Tibial nerve (tissue), 4 donors: ENCODE results near the gene SNED1. TPM values are rescaled to one million over a fixed set of nuclear protein-coding genes. Genes with fewer than 3 reads are reported as not detected.

ENCODE experiments used
- DNase-seq, 2 donors: peaks; one replicate each; pipeline ENCODE4 v3.0.0-alpha.2; 2019; ENCODE audit warnings: low spot score in 2 of 2
- H3K27ac ChIP-seq, 4 donors: fragments of 200-600 bp; sonication (generic) in 3 of 4; one replicate each; pipeline ENCODE4 v1.5.1; 2017 to 2019; ENCODE audit warnings: mild to moderate bottlenecking in 1 of 4
- H3K27me3 ChIP-seq, 2 donors: fragments of 200-600 bp; sonication (generic) in 1 of 2; one replicate each; pipeline versions ENCODE4 v1.5.1 to v1.6.0; 2017 to 2019
- H3K36me3 ChIP-seq, 3 donors: fragments of 200-600 bp; sonication (generic); one replicate each; pipeline ENCODE4 v1.5.1; 2018 to 2019
- H3K4me1 ChIP-seq, 4 donors: fragments of 200-600 bp; sonication (generic) in 3 of 4; one replicate each; pipeline ENCODE4 v1.5.1; 2017 to 2019
- H3K4me3 ChIP-seq, 4 donors: fragments of 200-600 bp; sonication (generic) in 3 of 4; one replicate each; pipeline ENCODE4 v1.5.1; 2017 to 2019; ENCODE audit warnings: mild to moderate bottlenecking in 1 of 4, moderate library complexity in 1 of 4
- H3K9me3 ChIP-seq, 4 donors: fragments of 200-600 bp; sonication (generic) in 3 of 4; one replicate each; pipeline ENCODE4 v1.5.1; 2017 to 2019
- EP300 ChIP-seq, 2 donors: sonication (generic); formaldehyde crosslinking; IDR thresholded peaks; one replicate each; pipeline ENCODE4 v1.6.1; 2017; ENCODE audit warnings: antibody characterized with exemption in 2 of 2, mild to moderate bottlenecking in 1 of 2
- POLR2A ChIP-seq, 2 donors: fragments of 450-650 bp; IDR thresholded peaks; one replicate each; pipeline ENCODE4 v1.6.1; 2017; ENCODE audit warnings: antibody characterized with exemption in 2 of 2, mild to moderate bottlenecking in 2 of 2, moderate library complexity in 2 of 2
- WGBS, 2 donors: methylation state at CpG; one replicate each; pipeline ENCODE4 v1.1.5; 2018; 5-methylcytosine and 5-hydroxymethylcytosine counted together
- total RNA-seq, 4 donors: library from RNA; depleted of rRNA; stranded (reverse); fragments of >200 nt; gene quantifications; one replicate each; pipeline ENCODE4 v1.1.0, GENCODE V29; 2016
- TF ChIP-seq, protein P1 (sequence below), 5 experiments: fragments of 200-600 bp in 3 of 5; fragments of 450-650 bp in 2 of 5; sonication (generic) in 3 of 5; IDR thresholded peaks; one replicate each; pipeline ENCODE4 v1.5.1; 2016 to 2019; ENCODE audit warnings: antibody characterized with exemption in 5 of 5, mild to moderate bottlenecking in 3 of 5, moderate library complexity in 2 of 5

The SNED1 gene
- total RNA-seq, 4 donors from 2014 or later: 116 to 226 (median 141) TPM

DNA sequence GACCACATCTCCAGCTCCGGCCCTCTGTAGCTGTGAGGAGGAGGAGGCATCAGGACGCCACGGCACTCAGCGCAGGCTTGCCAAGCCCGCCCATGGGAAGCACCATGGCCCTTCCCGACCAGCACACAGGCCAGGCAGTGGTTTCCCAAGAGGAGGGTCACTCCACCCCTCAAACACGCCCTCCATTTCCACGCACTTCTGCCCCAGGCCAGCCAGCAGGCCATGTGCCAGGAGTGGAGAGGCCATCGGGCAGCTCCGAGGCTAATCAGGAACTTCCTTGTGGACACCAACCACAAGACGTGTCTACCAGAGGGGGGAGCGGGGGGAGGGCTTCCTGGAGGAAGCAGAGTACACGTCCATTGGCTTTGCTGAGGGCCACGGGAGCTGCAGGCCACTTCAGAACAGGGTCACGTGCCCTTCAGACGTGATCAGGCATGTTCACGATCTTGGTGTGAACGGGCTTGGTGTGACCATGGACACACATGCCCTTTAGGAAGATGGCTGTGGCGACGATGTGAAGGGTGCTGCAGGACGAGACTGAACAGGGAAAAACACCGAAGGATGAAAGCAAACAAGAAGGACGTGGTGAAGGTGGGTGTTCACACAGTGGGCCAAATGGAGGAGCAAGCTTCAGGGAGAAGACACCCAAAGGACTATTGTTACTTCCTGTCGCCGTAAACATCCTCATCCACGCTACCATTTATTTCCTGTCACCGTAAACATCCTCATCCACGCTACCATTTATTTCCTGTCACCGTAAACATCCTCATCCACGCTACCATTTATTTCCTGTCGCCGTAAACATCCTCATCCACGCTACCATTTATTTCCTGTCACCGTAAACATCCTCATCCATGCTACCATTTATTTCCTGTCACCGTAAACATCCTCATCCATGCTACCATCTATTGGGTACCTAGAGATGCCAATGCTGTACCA, 110.1 kb downstream of the SNED1 start:
- TF ChIP-seq, protein P1, sequence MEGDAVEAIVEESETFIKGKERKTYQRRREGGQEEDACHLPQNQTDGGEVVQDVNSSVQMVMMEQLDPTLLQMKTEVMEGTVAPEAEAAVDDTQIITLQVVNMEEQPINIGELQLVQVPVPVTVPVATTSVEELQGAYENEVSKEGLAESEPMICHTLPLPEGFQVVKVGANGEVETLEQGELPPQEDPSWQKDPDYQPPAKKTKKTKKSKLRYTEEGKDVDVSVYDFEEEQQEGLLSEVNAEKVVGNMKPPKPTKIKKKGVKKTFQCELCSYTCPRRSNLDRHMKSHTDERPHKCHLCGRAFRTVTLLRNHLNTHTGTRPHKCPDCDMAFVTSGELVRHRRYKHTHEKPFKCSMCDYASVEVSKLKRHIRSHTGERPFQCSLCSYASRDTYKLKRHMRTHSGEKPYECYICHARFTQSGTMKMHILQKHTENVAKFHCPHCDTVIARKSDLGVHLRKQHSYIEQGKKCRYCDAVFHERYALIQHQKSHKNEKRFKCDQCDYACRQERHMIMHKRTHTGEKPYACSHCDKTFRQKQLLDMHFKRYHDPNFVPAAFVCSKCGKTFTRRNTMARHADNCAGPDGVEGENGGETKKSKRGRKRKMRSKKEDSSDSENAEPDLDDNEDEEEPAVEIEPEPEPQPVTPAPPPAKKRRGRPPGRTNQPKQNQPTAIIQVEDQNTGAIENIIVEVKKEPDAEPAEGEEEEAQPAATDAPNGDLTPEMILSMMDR (IDR thresholded peaks at IDR 0.05): no peak
- TF ChIP-seq POLR2A (IDR thresholded peaks at IDR 0.05) (no peak), EP300 (IDR thresholded peaks at IDR 0.05) (no peak)
- DNase-seq: no peak
- H3K4me3 ChIP-seq: no peak overlapping the region
- peak overlapping the region in 1 of 4 donors; percentile 71 for H3K27ac ChIP-seq
- no peaks in the 10 kb centered on the region for H3K9me3 ChIP-seq
- peaks cover 0 to 3% (median under 1%) of the 10 kb centered on the region in 4 donors for H3K4me1 ChIP-seq
- peaks cover 0 to 9% (median 0%) of the 10 kb centered on the region in 3 donors for H3K36me3 ChIP-seq
- 86% methylated on average over 33 to 34 of the region's 35 CpGs for WGBS, 2 donors
- H3K27me3 ChIP-seq: no peaks in the 10 kb centered on the region

DNA sequence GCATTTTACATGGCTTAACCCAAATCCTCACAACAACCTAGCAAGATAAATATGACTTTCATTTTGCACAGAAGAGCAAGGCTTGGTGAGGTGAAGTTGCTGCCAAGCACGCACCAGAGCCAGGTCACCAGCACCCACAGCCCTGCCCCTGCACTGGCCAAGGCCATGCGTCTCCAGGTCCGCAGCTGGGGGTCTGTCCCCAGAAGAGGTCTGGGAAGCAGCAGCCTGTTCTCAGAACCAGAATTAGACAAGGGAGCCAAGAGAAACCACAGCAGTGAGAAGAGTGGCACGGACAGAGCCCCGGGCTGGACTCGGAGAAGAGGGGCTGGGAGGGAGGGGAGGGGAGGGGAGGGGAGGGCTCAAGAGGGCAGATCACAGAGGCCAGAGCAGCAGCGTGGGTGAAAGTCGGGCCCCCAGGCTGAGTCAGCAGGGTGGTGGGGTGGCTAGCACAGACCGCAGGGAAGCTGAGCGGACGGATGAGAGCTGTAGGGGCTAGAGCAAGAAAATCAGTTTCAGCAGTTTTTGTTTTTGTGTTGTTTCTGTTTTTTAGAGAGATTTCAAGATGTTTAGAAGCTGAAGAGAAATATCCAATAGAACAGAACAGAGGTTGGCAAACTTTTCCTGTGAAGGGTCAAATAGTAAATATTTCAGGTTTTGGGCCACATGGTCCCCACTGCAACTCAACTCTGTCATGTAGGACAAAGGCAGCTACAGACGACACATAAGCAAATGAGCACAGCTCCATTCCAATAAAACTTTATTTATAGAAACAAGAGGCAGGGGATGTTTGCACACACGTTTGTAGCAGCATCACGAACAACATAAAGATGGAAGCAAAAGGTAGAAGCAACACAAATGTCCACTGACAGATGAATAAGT, 111.0 kb downstream of the SNED1 start:
- no peaks in the 10 kb centered on the region for H3K27me3 ChIP-seq
- H3K9me3 ChIP-seq: no peaks in the 10 kb centered on the region
- TF ChIP-seq, protein P1 (IDR thresholded peaks at IDR 0.05): no peak
- TF ChIP-seq EP300 (IDR thresholded peaks at IDR 0.05) (no peak), POLR2A (IDR thresholded peaks at IDR 0.05) (no peak)
- 74 to 76% methylated on average over 14 of the region's 14 CpGs for WGBS, 2 donors
- peak overlapping the region in 1 of 4 donors; percentile 71 for H3K27ac ChIP-seq
- DNase-seq: no peak
- H3K36me3 ChIP-seq: peaks cover 0 to 11% (median 0%) of the 10 kb centered on the region in 3 donors
- no peak overlapping the region for H3K4me3 ChIP-seq
- H3K4me1 ChIP-seq: no peaks in the 10 kb centered on the region

DNA sequence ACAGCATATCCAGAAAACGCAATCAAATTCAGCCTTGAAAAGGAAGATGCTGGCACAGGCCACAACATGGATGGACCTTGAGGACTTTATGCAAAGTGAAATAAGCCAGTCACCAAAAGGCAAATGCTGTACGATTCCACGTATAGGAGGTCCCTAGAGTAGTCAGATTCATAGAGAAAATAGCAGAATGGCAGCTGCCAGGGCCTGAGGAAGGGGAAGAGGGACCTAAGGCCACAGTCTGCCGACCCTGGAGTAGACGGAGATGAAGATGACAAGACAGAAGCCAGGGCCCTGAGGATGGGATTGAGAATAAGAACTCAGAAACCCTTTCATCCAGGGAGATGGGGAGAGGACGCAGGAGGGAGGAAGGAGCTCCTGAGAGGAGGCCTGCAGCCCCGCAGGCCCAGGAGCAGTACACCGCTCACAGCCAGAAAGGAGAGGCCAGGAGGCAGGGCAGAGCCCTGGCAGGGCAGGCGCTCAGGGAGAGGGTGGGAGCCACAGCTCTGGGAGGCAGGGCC, 111.7 kb downstream of the SNED1 start:
- DNase-seq: no peak
- WGBS, 2 donors: 88 to 94% methylated on average over 9 of the region's 9 CpGs

DNA sequence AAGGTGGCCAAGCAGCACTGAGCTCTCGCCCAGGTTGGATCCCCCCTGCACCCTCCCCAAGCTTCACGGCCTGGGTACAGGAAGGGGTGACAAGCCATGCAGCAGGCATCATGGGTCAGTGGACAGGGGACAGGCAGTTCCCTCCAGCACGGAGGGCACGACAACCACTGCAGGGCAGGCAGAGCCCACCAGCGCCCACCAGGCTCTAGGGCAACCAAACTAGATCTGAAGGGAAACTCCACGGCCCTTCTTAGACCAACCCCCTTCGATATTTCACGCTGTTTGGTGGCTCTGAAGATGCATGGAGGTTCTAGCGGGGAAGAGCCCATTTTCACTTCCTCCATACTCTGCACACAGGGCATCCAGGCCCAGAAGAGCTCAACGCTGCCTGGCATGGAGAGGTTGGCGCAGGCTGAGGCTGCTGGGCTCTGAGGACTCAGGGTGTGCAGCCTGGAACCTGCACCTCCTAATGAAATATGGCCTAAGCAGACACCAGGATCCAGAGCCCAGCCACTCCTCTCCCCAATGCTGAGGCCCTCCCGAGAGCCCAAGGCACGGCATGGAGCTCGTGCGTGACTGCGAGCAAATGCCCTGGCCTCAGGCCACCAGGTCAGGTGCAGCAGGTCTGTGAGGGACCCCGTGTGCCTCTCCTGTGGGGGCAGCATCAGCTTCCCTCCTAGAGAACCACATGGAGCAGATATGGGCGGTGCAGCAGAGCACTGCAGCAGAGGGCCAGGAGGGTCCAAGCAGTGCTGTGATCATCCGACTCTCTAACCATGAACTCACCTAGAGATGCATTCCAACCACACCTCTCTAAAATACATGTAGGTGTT, 112.4 kb downstream of the SNED1 start:
- Histone ChIP-seq H3K36me3 (peaks cover 0 to 15% (median 0%) of the 10 kb centered on the region in 3 donors), H3K27ac (peak overlapping the region in 1 of 4 donors; percentile 45), H3K4me1 (no peaks in the 10 kb centered on the region), H3K4me3 (no peak overlapping the region), H3K27me3 (no peaks in the 10 kb centered on the region), H3K9me3 (no peaks in the 10 kb centered on the region)
- 88 to 90% methylated on average over 13 to 15 of the region's 19 CpGs for WGBS, 2 donors
- TF ChIP-seq EP300 (IDR thresholded peaks at IDR 0.05): no peak
- no peak for TF ChIP-seq POLR2A (IDR thresholded peaks at IDR 0.05)
- TF ChIP-seq, protein P1 (IDR thresholded peaks at IDR 0.05): no peak
- DNase-seq: no peak

More for the DNA sequence above, 111.7 kb downstream of the SNED1 start:
- Histone ChIP-seq H3K4me1 (no peaks in the 10 kb centered on the region), H3K4me3 (no peak overlapping the region), H3K27me3 (no peaks in the 10 kb centered on the region), H3K36me3 (peaks cover 0 to 15% (median 0%) of the 10 kb centered on the region in 3 donors), H3K9me3 (no peaks in the 10 kb centered on the region), H3K27ac (peak overlapping the region in 1 of 4 donors; percentile 45)
- TF ChIP-seq, protein P1 (IDR thresholded peaks at IDR 0.05): no peak
- TF ChIP-seq POLR2A (IDR thresholded peaks at IDR 0.05) (no peak), EP300 (IDR thresholded peaks at IDR 0.05) (no peak)
